Endothelial cell of umbilical vein (primary cell): ENCODE results near the gene FDX1.
"Not testable (repeated sequence)": the region's sequence is repeated elsewhere in the genome, so short reads cannot be mapped to it uniquely, and the experiment has no call there.

Source experiments
- POLR2A ChIP-seq: IDR thresholded peaks from 2 replicates; pipeline ENCODE4 v1.6.1; 2012; ENCODE audit warnings: low read depth, mild to moderate bottlenecking, control low read depth, low read length
- TF ChIP-seq, protein P1 (sequence below), 2 donors: IDR thresholded peaks; 1 replicate in 1 of 2; 2 replicates in 1 of 2; pipeline ENCODE4 v1.5.1; 2011; ENCODE audit warnings: low read length in 2 of 2, mild to moderate bottlenecking in 2 of 2, moderate library complexity in 2 of 2, control low read depth in 1 of 2, inconsistent platforms in 1 of 2, low read depth in 1 of 2; ENCODE audit not compliant: insufficient read depth in 1 of 2; ENCODE audit errors: extremely low read depth in 1 of 2

DNA sequence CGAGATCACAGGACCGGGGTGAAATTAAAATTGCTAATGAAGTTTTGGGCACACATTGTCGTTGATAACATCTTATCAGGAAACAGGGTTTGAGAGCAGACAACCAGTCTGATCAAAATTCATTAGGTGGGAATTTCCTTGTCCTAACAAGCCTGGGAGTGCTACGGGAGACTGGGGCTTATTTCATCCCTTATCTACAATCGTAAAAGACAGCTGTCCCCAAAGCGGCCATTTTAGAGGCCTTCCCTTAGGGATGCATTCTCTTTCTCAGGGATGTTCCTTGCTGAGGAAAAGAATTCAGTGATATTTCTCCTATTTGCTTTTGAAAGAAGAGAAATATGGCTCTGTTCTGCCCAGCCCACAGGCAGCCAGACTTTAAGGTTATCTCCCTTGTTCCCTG is 8.1 kb upstream of the FDX1 start:
- TF ChIP-seq, protein P1, sequence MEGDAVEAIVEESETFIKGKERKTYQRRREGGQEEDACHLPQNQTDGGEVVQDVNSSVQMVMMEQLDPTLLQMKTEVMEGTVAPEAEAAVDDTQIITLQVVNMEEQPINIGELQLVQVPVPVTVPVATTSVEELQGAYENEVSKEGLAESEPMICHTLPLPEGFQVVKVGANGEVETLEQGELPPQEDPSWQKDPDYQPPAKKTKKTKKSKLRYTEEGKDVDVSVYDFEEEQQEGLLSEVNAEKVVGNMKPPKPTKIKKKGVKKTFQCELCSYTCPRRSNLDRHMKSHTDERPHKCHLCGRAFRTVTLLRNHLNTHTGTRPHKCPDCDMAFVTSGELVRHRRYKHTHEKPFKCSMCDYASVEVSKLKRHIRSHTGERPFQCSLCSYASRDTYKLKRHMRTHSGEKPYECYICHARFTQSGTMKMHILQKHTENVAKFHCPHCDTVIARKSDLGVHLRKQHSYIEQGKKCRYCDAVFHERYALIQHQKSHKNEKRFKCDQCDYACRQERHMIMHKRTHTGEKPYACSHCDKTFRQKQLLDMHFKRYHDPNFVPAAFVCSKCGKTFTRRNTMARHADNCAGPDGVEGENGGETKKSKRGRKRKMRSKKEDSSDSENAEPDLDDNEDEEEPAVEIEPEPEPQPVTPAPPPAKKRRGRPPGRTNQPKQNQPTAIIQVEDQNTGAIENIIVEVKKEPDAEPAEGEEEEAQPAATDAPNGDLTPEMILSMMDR (IDR thresholded peaks at IDR 0.05; ENCODE audit: extremely low read depth in 1 of 2, insufficient read depth in 1 of 2, low read depth in 1 of 2, low read length in 2 of 2), result not testable (repeated sequence)
- not testable (repeated sequence) for TF ChIP-seq POLR2A
